ENCODE results near the gene EFCC1.
"Not testable (repeated sequence)": the region's sequence is repeated elsewhere in the genome, so short reads cannot be mapped to it uniquely, and the experiment has no call there.

EFCC1 gene

DNA sequence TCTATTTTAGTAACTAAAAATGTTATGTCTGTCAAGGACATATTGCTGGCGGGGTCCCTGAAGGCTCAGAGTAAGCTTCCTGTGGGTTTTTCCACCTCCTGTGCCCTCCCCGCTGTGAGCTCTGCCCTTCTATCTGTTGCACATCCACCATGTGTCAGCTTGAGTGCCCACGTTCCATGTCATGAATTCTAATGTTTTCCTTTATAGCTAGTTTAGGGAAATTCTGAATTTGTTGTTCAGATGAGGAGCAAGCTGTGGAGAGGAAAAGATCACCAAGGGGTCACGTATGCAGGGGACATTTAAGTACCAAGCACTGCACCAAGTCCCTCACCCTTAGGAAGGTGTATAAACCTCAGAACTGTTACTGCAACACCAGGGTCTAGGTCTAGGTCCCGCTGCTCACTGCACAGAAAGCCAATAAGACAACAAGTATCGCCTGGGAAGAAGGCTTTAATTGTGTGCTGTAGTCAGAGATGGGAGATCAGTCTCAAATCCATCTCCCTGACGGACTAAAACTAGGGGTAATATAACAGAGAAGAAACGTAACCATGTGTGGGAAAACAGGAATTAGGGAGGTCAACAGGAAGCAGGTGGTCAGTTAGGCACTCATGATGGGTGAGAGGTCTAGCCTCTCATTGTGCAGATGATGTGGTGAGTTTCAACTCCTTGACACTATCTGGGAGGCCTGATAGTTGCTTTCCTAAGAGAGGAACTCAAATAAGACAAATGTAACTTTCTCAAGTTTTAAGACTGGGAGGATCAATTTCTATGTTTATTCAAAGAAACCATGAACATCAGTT is 69.2 kb downstream of the EFCC1 start:
- DNase-seq (ENCODE audit: low read depth in 1 of 2, low spot score in 1 of 2): no peak
- in situ Hi-C loops (cut with HindIII; ENCODE audit: low pct_unique_long_range_greater_than_20kb, low sequenced_read_pairs): no loop called here
- TF ChIP-seq JUND (IDR thresholded peaks at IDR 0.05; ENCODE audit: low read depth): no peak

DNA sequence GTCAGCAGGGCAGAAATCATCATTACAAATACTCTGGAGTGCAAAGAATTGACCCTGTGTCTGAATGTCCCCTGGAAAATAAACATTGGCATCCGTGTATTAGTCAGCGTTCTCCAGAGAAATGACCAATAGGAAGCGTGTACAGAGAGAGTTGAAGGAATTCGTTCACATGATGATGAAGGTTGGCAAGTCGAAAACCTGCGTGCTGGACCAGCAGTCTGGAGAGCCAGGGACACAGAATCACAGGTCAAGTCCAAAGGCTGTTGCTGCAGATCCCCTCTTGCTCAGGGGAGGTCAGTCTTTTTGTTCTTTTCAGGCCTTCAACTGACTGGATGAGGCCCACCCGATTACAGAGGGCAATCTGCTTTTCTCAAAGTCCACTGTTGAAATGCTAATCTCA is 76.1 kb downstream of the EFCC1 start:
- TF ChIP-seq JUND (IDR thresholded peaks at IDR 0.05; ENCODE audit: low read depth): no peak
- in situ Hi-C loops (cut with HindIII; ENCODE audit: low pct_unique_long_range_greater_than_20kb, low sequenced_read_pairs): no loop called here
- peak in 1 of 2 experiments; percentile 20 for DNase-seq (ENCODE audit: low read depth in 1 of 2, low spot score in 1 of 2)

DNA sequence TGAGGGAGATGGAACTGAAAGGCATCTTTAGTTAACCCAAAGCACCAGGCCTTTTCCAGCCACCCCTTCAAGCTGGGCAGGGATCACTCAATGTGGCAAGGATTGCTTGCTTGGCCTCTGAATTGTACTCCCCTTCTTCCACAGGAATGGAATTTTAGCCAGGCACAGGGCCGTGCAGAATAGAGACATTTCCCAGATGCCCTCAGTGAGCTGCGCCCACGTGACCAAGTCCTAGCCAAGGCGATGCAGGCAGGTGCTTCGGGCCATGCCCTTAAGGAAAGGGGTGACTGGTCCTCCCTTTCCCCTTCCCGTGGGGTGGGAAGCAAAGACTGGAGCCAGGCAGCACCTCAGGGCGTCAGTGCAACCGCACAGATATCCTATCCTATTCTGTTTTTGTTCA is 77.4 kb downstream of the EFCC1 start:
- no peak for TF ChIP-seq JUND (IDR thresholded peaks at IDR 0.05; ENCODE audit: low read depth)
- in situ Hi-C loops (cut with HindIII; ENCODE audit: low pct_unique_long_range_greater_than_20kb, low sequenced_read_pairs): no loop called here
- DNase-seq (ENCODE audit: low read depth in 1 of 2, low spot score in 1 of 2): no peak

DNA sequence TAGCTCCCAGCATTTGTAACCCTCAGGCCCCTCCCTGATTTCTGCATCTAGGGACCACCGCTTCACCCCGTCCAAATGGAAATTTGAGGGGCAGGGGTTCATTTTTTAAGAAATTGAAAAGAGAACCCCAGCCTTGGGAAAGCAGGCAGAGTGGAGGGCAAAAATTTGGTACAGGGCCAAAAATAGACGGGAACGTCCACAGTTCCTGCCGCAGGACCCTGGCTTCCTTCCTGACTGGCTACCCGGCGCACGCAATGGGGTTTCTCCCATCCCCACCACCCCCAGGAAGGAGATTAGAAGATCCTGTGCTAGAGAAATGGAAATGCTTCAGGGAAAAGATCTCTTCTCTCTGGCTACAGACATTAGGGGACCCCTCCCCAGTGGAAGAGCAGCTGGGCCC is 80.4 kb downstream of the EFCC1 start:
- in situ Hi-C loops (cut with HindIII; ENCODE audit: low pct_unique_long_range_greater_than_20kb, low sequenced_read_pairs): no loop called here
- no peak for DNase-seq (ENCODE audit: low read depth in 1 of 2, low spot score in 1 of 2)
- no peak for TF ChIP-seq JUND (IDR thresholded peaks at IDR 0.05; ENCODE audit: low read depth)

DNA sequence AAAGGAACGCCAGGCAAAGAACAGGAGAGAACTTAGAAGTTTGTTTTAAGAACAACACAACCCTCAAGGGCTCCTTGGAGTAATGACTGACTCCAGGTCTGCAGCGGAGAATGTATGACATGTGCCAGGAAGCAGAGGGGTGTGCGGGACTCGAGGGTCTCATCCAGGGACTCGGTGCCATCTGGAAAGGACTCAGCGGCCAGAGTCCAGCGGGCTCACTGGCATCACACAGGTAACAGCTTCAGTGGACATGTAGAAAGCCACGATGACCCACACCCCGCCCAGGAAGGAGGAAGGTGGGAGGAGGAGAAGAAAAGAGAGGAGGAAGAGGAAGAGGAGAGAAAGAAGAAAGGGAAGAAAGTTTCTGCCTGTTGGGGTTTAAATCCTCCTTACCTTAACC is 80.9 kb downstream of the EFCC1 start:
- in situ Hi-C loops (cut with HindIII; ENCODE audit: low pct_unique_long_range_greater_than_20kb, low sequenced_read_pairs): no loop called here
- no peak for DNase-seq (ENCODE audit: low read depth in 1 of 2, low spot score in 1 of 2)
- no peak for TF ChIP-seq JUND (IDR thresholded peaks at IDR 0.05; ENCODE audit: low read depth)

DNA sequence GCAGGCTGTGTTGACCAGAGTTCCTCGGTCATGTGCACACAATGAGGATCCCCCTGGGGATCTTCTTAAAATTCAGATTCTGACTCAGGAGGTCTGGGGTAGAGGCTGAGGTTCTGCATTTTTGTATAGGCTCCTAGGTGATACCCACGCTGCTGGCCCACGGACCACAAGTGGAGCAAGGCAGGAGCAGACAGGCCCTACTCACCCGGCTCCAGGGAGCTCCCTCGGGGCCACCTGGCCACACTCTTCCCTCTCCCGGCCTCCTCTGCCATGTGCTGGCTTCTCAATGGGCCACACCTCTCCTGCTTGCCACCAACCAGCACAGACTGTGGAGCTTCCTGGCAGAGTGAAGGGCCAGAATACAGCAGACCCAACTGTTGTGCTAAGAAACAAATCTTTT is 83.4 kb downstream of the EFCC1 start:
- no peak for DNase-seq (ENCODE audit: low read depth in 1 of 2, low spot score in 1 of 2)
- no peak for TF ChIP-seq JUND (IDR thresholded peaks at IDR 0.05; ENCODE audit: low read depth)
- in situ Hi-C loops (cut with HindIII; ENCODE audit: low pct_unique_long_range_greater_than_20kb, low sequenced_read_pairs): no loop called here

DNA sequence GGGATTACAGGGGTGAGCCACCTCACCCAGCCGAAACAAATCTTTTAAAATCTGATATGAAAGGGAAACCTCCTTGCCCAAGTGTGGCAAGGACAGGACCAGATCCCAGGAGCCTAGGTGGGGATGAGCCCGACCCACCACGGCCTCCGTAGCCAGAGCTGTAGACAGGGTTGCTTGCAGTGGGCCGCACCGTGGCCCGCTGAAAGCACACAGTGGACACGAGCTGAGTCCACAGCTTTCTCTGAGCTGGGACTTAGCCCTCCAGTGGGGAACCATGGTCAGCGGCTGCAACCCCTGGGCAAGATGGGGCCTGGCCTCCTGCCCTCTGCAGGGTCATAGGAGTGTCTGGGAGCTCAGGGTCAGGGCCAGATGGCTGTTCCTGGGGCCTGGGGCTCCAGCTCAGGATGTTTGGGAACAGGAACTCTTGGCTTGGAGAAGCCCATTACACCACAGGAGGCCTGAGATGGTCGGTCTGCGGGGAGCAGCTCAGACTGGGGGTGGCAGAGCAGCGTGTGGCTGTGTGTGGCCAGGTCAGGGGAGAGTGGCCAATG is 84.1 kb downstream of the EFCC1 start:
- TF ChIP-seq JUND (IDR thresholded peaks at IDR 0.05; ENCODE audit: low read depth): no peak
- no peak for DNase-seq (ENCODE audit: low read depth in 1 of 2, low spot score in 1 of 2)
- in situ Hi-C loops (cut with HindIII; ENCODE audit: low pct_unique_long_range_greater_than_20kb, low sequenced_read_pairs): no loop called here

DNA sequence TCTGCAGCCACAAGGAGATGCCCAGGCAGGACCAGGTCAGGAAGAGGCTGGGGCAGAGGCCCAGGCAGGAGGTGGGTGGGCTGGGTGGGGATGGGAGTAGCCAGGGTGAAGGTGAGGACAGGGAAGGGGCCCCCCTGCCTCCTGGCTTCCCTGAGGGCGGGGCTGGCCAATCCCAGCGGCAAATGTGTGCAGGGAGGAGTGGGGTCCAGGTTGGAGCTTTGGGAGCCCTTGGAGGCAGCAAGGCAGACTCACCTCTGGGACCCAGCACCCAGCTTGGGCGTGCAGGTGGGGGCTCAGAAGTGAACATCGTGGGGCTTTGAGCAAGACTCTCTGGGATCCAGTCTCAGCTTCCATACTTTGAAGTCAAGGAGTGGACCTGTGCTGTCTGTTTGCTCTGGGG is 84.7 kb downstream of the EFCC1 start:
- no peak for TF ChIP-seq JUND (IDR thresholded peaks at IDR 0.05; ENCODE audit: low read depth)
- in situ Hi-C loops (cut with HindIII; ENCODE audit: low pct_unique_long_range_greater_than_20kb, low sequenced_read_pairs): no loop called here
- no peak for DNase-seq (ENCODE audit: low read depth in 1 of 2, low spot score in 1 of 2)

DNA sequence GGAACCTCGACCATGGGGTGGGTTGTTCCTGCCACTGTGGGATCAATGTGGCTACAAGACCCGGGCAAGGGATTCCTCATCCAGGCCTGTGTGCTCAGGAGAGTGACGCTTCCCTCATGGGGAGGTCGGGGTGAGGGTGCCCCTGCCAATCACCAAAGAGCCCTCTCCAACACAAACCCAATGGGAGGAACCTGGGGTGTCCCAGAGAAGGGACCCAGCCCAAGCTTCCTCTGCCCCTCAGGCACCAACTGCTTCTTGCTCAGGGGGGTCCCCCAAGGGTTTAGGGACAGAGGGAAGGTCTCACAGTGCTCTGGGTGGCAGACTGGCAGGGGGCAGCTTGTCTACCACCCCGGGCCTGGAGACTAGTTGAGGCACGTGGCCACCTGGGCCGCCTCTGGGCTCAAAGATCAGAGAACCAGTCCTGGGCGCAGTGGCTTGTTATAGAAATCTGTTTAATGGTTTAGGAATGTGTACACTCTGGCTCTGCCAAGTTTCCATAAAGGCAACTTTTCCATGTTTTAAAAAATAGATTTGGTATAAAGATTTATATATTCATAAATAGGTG is 86.1 kb downstream of the EFCC1 start:
- TF ChIP-seq JUND (IDR thresholded peaks at IDR 0.05; ENCODE audit: low read depth): no peak
- peak in 1 of 2 experiments; percentile 33 for DNase-seq (ENCODE audit: low read depth in 1 of 2, low spot score in 1 of 2)
- in situ Hi-C loops (cut with HindIII; ENCODE audit: low pct_unique_long_range_greater_than_20kb, low sequenced_read_pairs): no loop called here

DNA sequence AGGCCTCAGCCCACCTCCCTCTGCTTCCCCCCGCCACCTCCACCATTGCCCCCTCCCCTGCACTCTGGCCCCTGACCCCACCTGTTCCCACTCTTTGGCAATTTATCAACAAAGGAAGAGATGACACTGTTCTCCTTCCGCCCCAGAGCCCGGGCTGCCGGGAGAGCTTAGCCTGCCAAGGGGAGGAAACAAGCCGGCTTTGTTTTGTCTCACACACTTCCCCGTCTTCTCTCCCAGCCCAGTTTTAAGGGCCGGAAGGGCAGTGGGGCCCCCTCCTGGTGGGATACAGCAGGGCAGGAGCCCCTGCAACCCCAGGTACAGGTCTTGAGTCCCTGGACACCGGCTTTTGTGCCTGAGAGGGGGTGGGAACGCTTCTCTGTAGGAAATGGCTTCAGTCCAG is 86.8 kb downstream of the EFCC1 start:
- DNase-seq (ENCODE audit: low read depth in 1 of 2, low spot score in 1 of 2): peak in 1 of 2 experiments; percentile 49
- in situ Hi-C loops (cut with HindIII; ENCODE audit: low pct_unique_long_range_greater_than_20kb, low sequenced_read_pairs): not testable (repeated sequence)

DNA sequence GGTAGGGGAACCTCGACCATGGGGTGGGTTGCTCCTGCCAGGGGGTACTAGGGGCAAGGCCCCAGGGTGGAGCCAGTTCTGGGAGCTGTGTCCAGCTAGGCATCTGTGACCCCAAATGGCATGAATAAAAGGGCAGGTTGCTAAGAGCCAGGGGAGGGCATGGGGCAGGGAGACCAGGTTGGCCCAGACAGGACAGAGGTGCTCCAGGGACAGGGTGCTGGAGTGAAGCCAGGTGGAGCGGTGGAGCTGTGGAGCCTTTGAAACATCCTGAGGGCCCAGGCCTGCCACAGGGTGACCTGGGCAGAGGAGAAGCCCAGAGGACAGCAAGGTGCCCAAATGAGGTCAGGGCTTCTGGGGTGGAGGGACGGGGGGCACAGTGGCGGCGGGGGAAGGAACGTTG is 87.2 kb downstream of the EFCC1 start:
- in situ Hi-C loops (cut with HindIII; ENCODE audit: low pct_unique_long_range_greater_than_20kb, low sequenced_read_pairs); DNase-seq (ENCODE audit: low read depth in 1 of 2, low spot score in 1 of 2): not testable (repeated sequence)

Measured in T47D (cell line).